Adrenal gland (tissue), 12 donors: Measurements from ENCODE around the gene PPP2R3B. TPM values are rescaled to one million over a fixed set of nuclear protein-coding genes. Genes with fewer than 3 reads are reported as not detected.

ENCODE experiments used
- DNase-seq, 7 donors: peaks; one replicate each; pipeline ENCODE4 v3.0.0-alpha.2; 2019 to 2020
- H3K27ac ChIP-seq, 5 donors: fragments of 200-600 bp; sonication (generic) in 4 of 5; 1 replicate in 3 of 5; 2 replicates in 2 of 5; pipeline versions ENCODE4 v1.5.1 to v1.8.0; 2016 to 2020; ENCODE audit warnings: mild to moderate bottlenecking in 1 of 5
- H3K27me3 ChIP-seq: fragments of 200-600 bp; 2 replicates; pipeline ENCODE4 v1.8.0; 2021
- H3K36me3 ChIP-seq, 2 donors: fragments of 200-600 bp; replicated peaks in 1 of 2; 1 replicate in 1 of 2; 2 replicates in 1 of 2; pipeline versions ENCODE4 v1.5.1 to v1.8.0; 2018 to 2022
- H3K4me1 ChIP-seq, 2 donors: fragments of 200-600 bp; replicated peaks in 1 of 2; 1 replicate in 1 of 2; 2 replicates in 1 of 2; pipeline versions ENCODE4 v1.5.1 to v1.8.0; 2018 to 2021
- H3K4me3 ChIP-seq, 4 donors: fragments of 200-600 bp; sonication (generic) in 3 of 4; one replicate each; pipeline ENCODE4 v1.5.1; 2016 to 2018
- H3K9me3 ChIP-seq, 3 donors: fragments of 200-600 bp; sonication (generic) in 1 of 3; replicated peaks in 1 of 3; 1 replicate in 2 of 3; 2 replicates in 1 of 3; pipeline versions ENCODE4 v1.5.1 to v1.8.0; 2016 to 2021
- CTCF ChIP-seq, 6 experiments: fragments of 450-650 bp in 4 of 6; fragments of 200-600 bp in 2 of 6; sonication (generic) in 1 of 6; IDR thresholded peaks; 1 replicate in 5 of 6; 2 replicates in 1 of 6; pipeline versions ENCODE4 v1.5.1 to v1.8.0; 2016 to 2021; ENCODE audit warnings: antibody characterized with exemption in 6 of 6, mild to moderate bottlenecking in 2 of 6, moderate library complexity in 1 of 6
- POLR2A ChIP-seq, 2 donors: fragments of 450-650 bp; IDR thresholded peaks; one replicate each; pipeline ENCODE4 v1.6.1; 2017; ENCODE audit warnings: antibody characterized with exemption in 2 of 2, mild to moderate bottlenecking in 2 of 2, moderate library complexity in 1 of 2
- WGBS, 4 donors: extraction: QIAGEN DNeasy Blood & Tissue Kit in 2 of 4; methylation state at CpG; one replicate each; pipeline versions ENCODE4 v1.1.5 to v1.1.7; 2013 to 2017; 5-methylcytosine and 5-hydroxymethylcytosine counted together
- intact Hi-C, 2 donors: fragments of 100-400 bp; cut with DNase I; formaldehyde crosslinking; loops; one replicate each; pipeline versions ENCODE4 v1.14.1 to v1.15.0; 2022 to 2023
- polyA plus RNA-seq, 3 donors: library from polyadenylated mRNA; stranded (reverse); fragments of 200-250 nt in 2 of 3; fragments of 350-450 nt in 1 of 3; fragmentation: Illumina TruSeq in 1 of 3; extraction: RNeasy Lipid Tissue Mini Kit (QIAGEN cat#74804) in 1 of 3; gene quantifications; one replicate each; pipeline ENCODE4 v1.2.3, GENCODE V29; 2013 to 2014
- total RNA-seq, 9 donors: library from RNA; depleted of rRNA in 4 of 9; stranded (reverse); fragments of >200 nt in 4 of 9; fragments of 120-200 nt in 1 of 9; fragmentation: NEBNext Ultra II Directional in 1 of 9; extraction: Animal tissue kit (Norgen Biotek cat#: 25700) in 1 of 9; gene quantifications; one replicate each; pipeline versions ENCODE4 v1.1.0 to v1.2.4, GENCODE V29; 2013 to 2023
- donor health status: healthy with polysubstance abuse.
- donor health status: Bipolar disorder and iron deficiency.
- donor health status: DM: yes; HTN: yes; CAD: no.
- donor health status: DM: no; HTN: no; CAD: no.
- donor health status: DM: no; HTN: no; CAD: no.
- donor health status: DM: yes; HTN: yes; CAD: no.

PPP2R3B gene
- total and polyA plus RNA-seq, 12 donors: 2.1 to 112 (median 14.2) TPM

- no peak overlapping the region for H3K4me3 ChIP-seq
- no peaks in the 10 kb centered on the region for H3K4me1 ChIP-seq
- intact Hi-C loops: no loop called here
- TF ChIP-seq CTCF (IDR thresholded peaks at IDR 0.05) (no peak), POLR2A (IDR thresholded peaks at IDR 0.05) (no peak)
- no peaks in the 10 kb centered on the region for H3K9me3 ChIP-seq
- H3K27ac ChIP-seq: no peak overlapping the region
- DNase-seq: peak in 1 of 7 donors; percentile 13
- 89 to 96% (median 92%) methylated on average over 19 of the region's 19 CpGs for WGBS, 4 donors
- H3K27me3 ChIP-seq: no peaks in the 10 kb centered on the region
- peaks cover 0 to 22% of the 10 kb centered on the region in 2 donors for H3K36me3 ChIP-seq
These were observed 83.7 kb downstream of the PPP2R3B start for GRCh38 chrX:302975-303374.

- DNase-seq: no peak
- H3K4me3 ChIP-seq: no peak overlapping the region
- H3K4me1 ChIP-seq: no peaks in the 10 kb centered on the region
- no peaks in the 10 kb centered on the region for H3K9me3 ChIP-seq
- intact Hi-C loops: no loop called here
- TF ChIP-seq CTCF (IDR thresholded peaks at IDR 0.05): no peak
- TF ChIP-seq POLR2A (IDR thresholded peaks at IDR 0.05): no peak
- peaks cover 0 to 6% of the 10 kb centered on the region in 2 donors for H3K36me3 ChIP-seq
- 89 to 97% (median 93%) methylated on average over 8 of the region's 8 CpGs for WGBS, 4 donors
- H3K27ac ChIP-seq: no peak overlapping the region
- H3K27me3 ChIP-seq: no peaks in the 10 kb centered on the region
These were observed 86.4 kb downstream of the PPP2R3B start for GRCh38 chrX:300334-300733.

GRCh38 chrX:298993-299392 lies 87.7 kb downstream of the PPP2R3B start:
- H3K27ac ChIP-seq: no peak overlapping the region
- no peaks in the 10 kb centered on the region for H3K9me3 ChIP-seq
- no peaks in the 10 kb centered on the region for H3K27me3 ChIP-seq
- intact Hi-C loops: no loop called here
- no peaks in the 10 kb centered on the region for H3K4me1 ChIP-seq
- WGBS, 4 donors: 97 to 98% (median 97%) methylated on average over 24 to 36 of the region's 36 CpGs
- H3K4me3 ChIP-seq: no peak overlapping the region
- no peaks in the 10 kb centered on the region for H3K36me3 ChIP-seq
- no peak for TF ChIP-seq POLR2A (IDR thresholded peaks at IDR 0.05)
- peak in 1 of 7 donors; percentile 8 for DNase-seq

GRCh38 chrX:295136-295535 lies 91.6 kb downstream of the PPP2R3B start:
- no peak for DNase-seq
- no peaks in the 10 kb centered on the region for H3K4me1 ChIP-seq
- intact Hi-C loops: no loop called here
- no peak overlapping the region for H3K27ac ChIP-seq
- no peaks in the 10 kb centered on the region for H3K27me3 ChIP-seq
- WGBS, 4 donors: 93 to 96% (median 94%) methylated on average over 17 to 21 of the region's 21 CpGs
- no peaks in the 10 kb centered on the region for H3K9me3 ChIP-seq
- H3K36me3 ChIP-seq: peaks cover 0 to 17% of the 10 kb centered on the region in 2 donors
- TF ChIP-seq POLR2A (IDR thresholded peaks at IDR 0.05) (no peak), CTCF (IDR thresholded peaks at IDR 0.05) (no peak)
- H3K4me3 ChIP-seq: no peak overlapping the region
